Kidney epithelial cell (primary cell): ENCODE data around the gene LINS1. TPM values are rescaled to one million over a fixed set of nuclear protein-coding genes. Genes with fewer than 3 reads are reported as not detected.

Experiments
- DNase-seq: peaks from one replicate; pipeline ENCODE4 v3.0.0-alpha.2; 2010; ENCODE audit warnings: low read depth
- H3K27me3 ChIP-seq: 2 replicates; pipeline ENCODE4 v1.6.0; 2011; ENCODE audit warnings: low read length; ENCODE audit not compliant: control insufficient read depth, insufficient read depth
- H3K36me3 ChIP-seq: 2 replicates; pipeline ENCODE4 v1.5.1; 2011; ENCODE audit warnings: low read length; ENCODE audit not compliant: control insufficient read depth, insufficient read depth
- H3K4me3 ChIP-seq: 2 replicates; pipeline ENCODE4 v1.5.1; 2011; ENCODE audit warnings: low read depth, mild to moderate bottlenecking, control low read depth, low read length
- CTCF ChIP-seq: IDR thresholded peaks from 2 replicates; pipeline ENCODE4 v1.5.1; 2011; ENCODE audit warnings: mild to moderate bottlenecking, moderate library complexity, low read length, control low read depth, inconsistent platforms; ENCODE audit not compliant: insufficient read depth, poor library complexity, severe bottlenecking
- total RNA-seq: library from RNA; depleted of rRNA; stranded (reverse); fragments of >200 nt; gene quantifications from 2 replicates; pipeline ENCODE4 v1.2.3, GENCODE V29; 2015

Gene LINS1
- total RNA-seq, 1 donor from 2014 or later = 8.5 TPM

- Histone ChIP-seq H3K4me3 (no peak overlapping the region), H3K36me3 (no peaks in the 10 kb centered on the region), H3K27me3 (no peaks in the 10 kb centered on the region)
- TF ChIP-seq CTCF = no peak
- DNase-seq = no peak
These were observed 81.7 kb downstream of the LINS1 start for GRCh38 chr15:100520132-100520921.

- no peak for TF ChIP-seq CTCF
- no peak for DNase-seq
- no peak overlapping the region for H3K4me3 ChIP-seq
- no peaks in the 10 kb centered on the region for H3K27me3 ChIP-seq
- H3K36me3 ChIP-seq = no peaks in the 10 kb centered on the region
These were observed 84.1 kb downstream of the LINS1 start for GRCh38 chr15:100517846-100518245.

Other genes starting within 250 kb of the LINS1 start
- gene CERS3, start 73.2 kb downstream of the LINS1 start, total RNA-seq = not detected in 2 replicates
- gene ASB7, start 405 bp upstream of the LINS1 start, total RNA-seq = 17.2 and 17.3 TPM in 2 replicates